HFF-Myc (cell line): ENCODE measurements around the gene PPP1R9A.

ENCODE experiments used
- DNase-seq: peaks from one replicate; pipeline ENCODE4 v3.0.0-alpha.2; 2011; ENCODE audit warnings: low read depth; ENCODE audit errors: extremely low read depth
- H3K4me3 ChIP-seq: replicated peaks from 2 replicates; pipeline ENCODE4 v1.5.1; 2011; ENCODE audit warnings: low read depth, mild to moderate bottlenecking, control low read depth, low read length
- TF ChIP-seq, protein P1 (sequence below): IDR thresholded peaks from 2 replicates; pipeline ENCODE4 v1.5.1; 2012; ENCODE audit warnings: mild to moderate bottlenecking, low read depth, low read length, control low read depth; ENCODE audit errors: missing control alignments

Gene PPP1R9A

DNA sequence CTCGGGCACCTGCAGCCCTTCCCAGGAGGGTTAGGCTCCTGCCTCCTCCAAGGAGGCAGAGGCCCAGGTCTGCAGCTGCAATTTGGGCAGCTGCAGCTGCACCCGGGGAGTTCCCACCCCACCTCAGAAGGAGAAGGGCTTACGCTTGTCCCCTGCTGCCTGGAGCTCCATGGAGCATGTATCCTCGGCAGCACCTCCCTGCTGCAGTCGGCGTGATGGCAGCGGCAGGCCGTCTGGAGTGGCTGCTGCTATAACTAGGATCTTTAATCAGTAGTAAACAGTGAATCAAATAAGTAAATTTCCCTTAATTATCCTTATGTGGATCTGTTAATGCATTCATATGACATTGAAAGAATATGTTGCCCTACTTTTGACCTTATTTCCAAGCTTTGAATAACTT is 250.0 kb downstream of the PPP1R9A start:
- H3K4me3 ChIP-seq: no peak overlapping the region
- TF ChIP-seq, protein P1, sequence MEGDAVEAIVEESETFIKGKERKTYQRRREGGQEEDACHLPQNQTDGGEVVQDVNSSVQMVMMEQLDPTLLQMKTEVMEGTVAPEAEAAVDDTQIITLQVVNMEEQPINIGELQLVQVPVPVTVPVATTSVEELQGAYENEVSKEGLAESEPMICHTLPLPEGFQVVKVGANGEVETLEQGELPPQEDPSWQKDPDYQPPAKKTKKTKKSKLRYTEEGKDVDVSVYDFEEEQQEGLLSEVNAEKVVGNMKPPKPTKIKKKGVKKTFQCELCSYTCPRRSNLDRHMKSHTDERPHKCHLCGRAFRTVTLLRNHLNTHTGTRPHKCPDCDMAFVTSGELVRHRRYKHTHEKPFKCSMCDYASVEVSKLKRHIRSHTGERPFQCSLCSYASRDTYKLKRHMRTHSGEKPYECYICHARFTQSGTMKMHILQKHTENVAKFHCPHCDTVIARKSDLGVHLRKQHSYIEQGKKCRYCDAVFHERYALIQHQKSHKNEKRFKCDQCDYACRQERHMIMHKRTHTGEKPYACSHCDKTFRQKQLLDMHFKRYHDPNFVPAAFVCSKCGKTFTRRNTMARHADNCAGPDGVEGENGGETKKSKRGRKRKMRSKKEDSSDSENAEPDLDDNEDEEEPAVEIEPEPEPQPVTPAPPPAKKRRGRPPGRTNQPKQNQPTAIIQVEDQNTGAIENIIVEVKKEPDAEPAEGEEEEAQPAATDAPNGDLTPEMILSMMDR: no peak
- no peak for DNase-seq

DNA sequence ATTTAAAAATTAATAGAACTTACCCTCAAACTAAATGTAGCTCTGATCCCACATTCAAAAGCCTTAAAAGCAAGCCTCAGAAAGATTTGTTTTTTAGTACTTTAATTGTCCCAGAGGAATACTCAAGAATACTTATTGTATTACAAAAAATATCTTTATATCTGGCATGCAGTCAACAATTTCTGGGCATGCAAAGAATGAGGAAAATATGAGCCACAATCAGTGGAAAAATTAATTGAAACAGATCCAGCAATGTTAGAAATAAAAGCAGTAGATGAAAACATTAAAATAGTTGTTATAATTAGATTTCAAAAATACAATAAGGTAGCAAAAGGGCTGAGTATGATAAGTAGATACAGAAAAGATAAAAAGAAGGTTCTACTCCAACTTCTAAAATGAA is 262.3 kb downstream of the PPP1R9A start:
- DNase-seq: no peak
- no peak overlapping the region for H3K4me3 ChIP-seq
- TF ChIP-seq, protein P1: no peak

DNA sequence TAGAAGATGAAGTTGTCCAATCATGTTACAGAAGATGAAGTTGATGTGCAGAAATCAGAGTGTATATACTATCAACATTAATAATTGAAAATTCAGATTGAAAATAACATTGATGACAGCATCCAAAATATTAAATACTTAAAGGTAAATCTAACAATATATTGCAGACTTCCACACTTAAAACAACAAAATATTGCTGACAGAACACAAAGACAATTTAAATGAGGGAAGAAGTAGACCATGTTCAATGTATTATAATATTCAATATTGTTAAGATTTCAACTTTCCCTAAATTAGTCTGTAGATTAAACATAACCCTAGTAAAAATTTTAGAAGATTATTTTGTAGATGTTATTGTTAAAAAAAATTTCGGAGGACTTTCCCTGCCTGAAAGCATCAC is 265.0 kb downstream of the PPP1R9A start:
- TF ChIP-seq, protein P1: no peak
- DNase-seq: no peak

DNA sequence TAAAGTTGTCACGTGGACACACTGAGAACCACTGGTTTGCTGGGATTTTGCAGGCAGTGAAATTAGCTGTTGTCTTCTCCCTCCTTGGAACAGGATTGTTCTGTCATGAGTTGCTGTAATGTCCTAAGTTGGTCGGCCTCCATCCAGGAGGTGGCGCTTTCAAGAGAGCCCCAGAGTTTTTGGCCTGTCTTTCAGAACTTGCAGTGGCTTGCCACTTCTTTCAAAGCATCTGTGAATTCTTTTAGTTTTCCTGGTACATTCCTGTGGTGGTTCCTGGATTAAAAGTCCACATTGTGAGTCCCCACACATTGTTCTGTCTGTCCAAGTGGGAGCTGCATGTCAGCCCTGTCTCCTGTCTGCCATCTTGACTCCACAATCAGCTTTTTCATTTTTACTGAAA is 283.1 kb downstream of the PPP1R9A start:
- no peak for DNase-seq

More for the DNA sequence above, 265.0 kb downstream of the PPP1R9A start:
- no peak overlapping the region for H3K4me3 ChIP-seq

DNA sequence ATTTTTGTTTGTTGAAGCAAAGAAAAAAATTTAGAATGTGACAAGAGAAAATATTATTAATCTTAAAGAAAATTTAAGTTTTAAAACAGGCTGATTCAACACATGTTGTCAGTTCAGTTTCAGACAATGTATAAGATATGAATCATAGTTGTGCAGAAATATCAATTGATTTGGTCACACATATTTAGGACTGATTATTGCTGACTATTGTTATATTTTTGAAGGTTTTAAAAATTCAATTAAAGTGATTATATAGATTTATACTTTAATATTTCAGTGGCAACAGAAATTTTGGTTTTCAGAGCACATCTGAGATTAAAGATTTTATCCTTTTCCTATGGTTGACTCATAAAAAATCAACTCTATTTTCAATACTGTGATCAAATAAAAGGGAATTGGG is 284.4 kb downstream of the PPP1R9A start:
- TF ChIP-seq, protein P1: no peak
- no peak overlapping the region for H3K4me3 ChIP-seq
- no peak for DNase-seq

More for the DNA sequence above, 283.1 kb downstream of the PPP1R9A start:
- no peak overlapping the region for H3K4me3 ChIP-seq
- TF ChIP-seq, protein P1: peak; percentile 30

DNA sequence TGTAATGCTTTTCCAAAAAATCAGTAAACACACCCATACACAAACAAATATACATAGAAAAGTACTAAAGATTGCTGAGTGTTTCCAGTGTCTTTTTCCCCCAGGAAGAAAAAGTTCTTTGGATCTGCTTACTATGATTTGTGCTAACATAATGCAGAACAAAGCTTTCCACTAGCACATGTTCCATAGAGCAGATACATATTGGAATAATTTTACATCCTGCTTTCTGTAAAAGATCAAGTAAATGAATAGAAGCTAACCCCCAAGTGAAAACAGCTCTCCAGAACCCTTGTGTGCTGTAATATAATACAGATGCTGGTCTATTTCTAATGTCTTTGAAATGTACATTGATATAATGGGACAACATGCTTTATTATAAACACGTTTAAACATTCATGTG is 291.5 kb downstream of the PPP1R9A start:
- DNase-seq: no peak
- TF ChIP-seq, protein P1: no peak
- no peak overlapping the region for H3K4me3 ChIP-seq
